GM13977 (cell line): ENCODE data around the gene RPRD1B.

Experiments used
- DNase-seq: peaks from one replicate; pipeline ENCODE4 v3.0.0; 2012; ENCODE audit warnings: low spot score
- CTCF ChIP-seq: IDR thresholded peaks from 2 replicates; pipeline ENCODE4 v1.5.1; 2012; ENCODE audit warnings: mild to moderate bottlenecking, control low read depth; ENCODE audit not compliant: insufficient read depth; ENCODE audit errors: extremely low read depth, missing control alignments
- in situ Hi-C: fragments of 300-500 bp; cut with MboI; formaldehyde crosslinking; loops from one replicate; pipeline ENCODE4 v1.12.0; 2022; ENCODE audit warnings: low sequenced_read_pairs, low pct_unique_long_range_greater_than_20kb, mixed read lengths, inconsistent platforms; ENCODE audit not compliant: unreplicated experiment

Gene RPRD1B

GRCh38 chr20:38049800-38050199 is 16.3 kb downstream of the RPRD1B start:
- in situ Hi-C loops: loop anchor here (10.0 to 25.0 kb wide), 2 partner anchors 175 to 363 kb away; no protein-coding TSS in a partner anchor
- TF ChIP-seq CTCF: no peak
- no peak for DNase-seq

DNA sequence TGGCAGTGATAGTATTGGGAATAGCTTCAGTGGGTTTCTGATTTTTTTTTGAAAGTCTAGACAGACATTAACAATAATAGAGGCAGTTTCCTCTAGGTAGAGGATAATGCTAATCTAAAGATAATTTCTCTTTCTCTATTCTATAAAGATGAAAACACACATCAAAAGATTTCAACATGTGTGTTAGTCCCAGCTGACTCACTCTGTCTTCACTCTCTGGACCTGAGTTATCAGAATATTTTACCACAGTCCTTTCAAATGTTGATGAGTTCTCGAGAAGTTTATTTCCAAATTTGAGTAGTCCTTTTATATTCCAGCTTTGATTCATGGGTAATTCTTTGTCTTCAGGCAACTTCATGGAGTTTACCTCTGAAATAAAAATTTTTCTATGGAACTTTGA is 17.1 kb downstream of the RPRD1B start:
- in situ Hi-C loops: loop anchor here (10.0 to 25.0 kb wide), 2 partner anchors 174 to 362 kb away; no protein-coding TSS in a partner anchor
- TF ChIP-seq CTCF: no peak
- no peak for DNase-seq

GRCh38 chr20:38052870-38053269 is 19.3 kb downstream of the RPRD1B start:
- TF ChIP-seq CTCF: no peak
- in situ Hi-C loops: loop anchor here (10.0 to 25.0 kb wide), 2 partner anchors 172 to 359 kb away; no protein-coding TSS in a partner anchor
- DNase-seq: no peak

GRCh38 chr20:38054647-38055046 is 21.1 kb downstream of the RPRD1B start:
- TF ChIP-seq CTCF: no peak
- in situ Hi-C loops: loop anchor here (10.0 to 25.0 kb wide), 2 partner anchors 170 to 358 kb away; no protein-coding TSS in a partner anchor
- no peak for DNase-seq

DNA sequence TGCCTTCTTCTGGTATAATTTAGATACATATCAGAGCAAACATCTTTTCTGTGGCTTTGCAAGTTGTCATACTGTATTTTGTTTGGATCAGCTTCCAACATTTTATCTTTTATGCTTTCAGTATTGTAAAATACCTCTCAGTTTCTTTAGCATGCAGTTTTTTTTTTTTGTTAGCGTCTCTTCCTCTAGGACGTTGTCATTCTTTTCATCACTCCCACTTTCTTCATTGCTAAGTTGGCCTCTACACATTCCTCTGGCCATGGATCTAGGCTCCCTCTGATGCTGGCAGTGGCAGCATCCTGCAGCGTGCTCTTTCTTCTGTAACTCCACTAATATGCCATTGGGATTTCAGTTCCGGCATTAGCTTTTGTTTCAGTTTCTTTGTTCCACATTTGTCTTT is 21.7 kb downstream of the RPRD1B start:
- no peak for DNase-seq
- TF ChIP-seq CTCF: no peak
- in situ Hi-C loops: loop anchor here (10.0 to 25.0 kb wide), 2 partner anchors 170 to 357 kb away; no protein-coding TSS in a partner anchor

- no peak for DNase-seq
- TF ChIP-seq CTCF: no peak
- in situ Hi-C loops: loop anchor here (10.0 to 25.0 kb wide), 2 partner anchors 169 to 356 kb away; no protein-coding TSS in a partner anchor
These were observed 22.3 kb downstream of the RPRD1B start for GRCh38 chr20:38055848-38056247.
